Cardiac muscle cell (in vitro differentiated cells and primary cell): ENCODE measurements around the gene PPP1CB. TPM values are rescaled to one million over a fixed set of nuclear protein-coding genes. Genes with fewer than 3 reads are reported as not detected.

Experiments used
- DNase-seq, 2 donors: peaks; one replicate each; pipeline versions ENCODE4 v3.0.0 to v3.0.0-alpha.2; 2010 to 2017; ENCODE audit warnings: low read depth in 1 of 2, low spot score in 1 of 2
- H3K27ac ChIP-seq: fragments of 200-600 bp; sonication (generic); 2 replicates; pipeline ENCODE4 v1.5.1; 2016
- H3K27me3 ChIP-seq: fragments of 200-600 bp; sonication (generic); 2 replicates; pipeline ENCODE4 v1.6.0; 2016; ENCODE audit warnings: control low read depth
- H3K36me3 ChIP-seq: fragments of 200-600 bp; sonication (generic); 2 replicates; pipeline ENCODE4 v1.5.1; 2016; ENCODE audit warnings: control low read depth
- H3K4me1 ChIP-seq: fragments of 200-600 bp; sonication (generic); 2 replicates; pipeline ENCODE4 v1.8.1; 2017; ENCODE audit warnings: low read depth, mild to moderate bottlenecking, mixed run types
- H3K4me3 ChIP-seq: fragments of 200-600 bp; sonication (generic); 2 replicates; pipeline ENCODE4 v1.5.1; 2016; ENCODE audit warnings: mild to moderate bottlenecking
- H3K9me3 ChIP-seq: fragments of 200-600 bp; sonication (generic); 2 replicates; pipeline ENCODE4 v1.5.1; 2017; ENCODE audit warnings: low read depth, mild to moderate bottlenecking, control low read depth
- CTCF ChIP-seq: IDR thresholded peaks from 2 replicates; pipeline ENCODE4 v1.5.1; 2012; ENCODE audit warnings: low read depth, mild to moderate bottlenecking, low read length
- polyA plus RNA-seq: library from polyadenylated mRNA; unstranded; fragments of >200 nt; fragmentation: Nextera tagmentation; extraction: Ambion mirVana; gene quantifications from 2 replicates; pipeline ENCODE4 v1.2.1, GENCODE V29; 2016
- total RNA-seq: library from RNA; depleted of rRNA; stranded (reverse); fragments of >200 nt; gene quantifications from 2 replicates; pipeline ENCODE4 v1.2.3, GENCODE V29; 2016

PPP1CB gene
- total and polyA plus RNA-seq, 2 experiments from 2014 or later: 140 to 161 TPM

GRCh38 chr2:28801726-28802125 is 50.1 kb downstream of the PPP1CB start:
- no peaks in the 10 kb centered on the region for H3K27me3 ChIP-seq
- no peaks in the 10 kb centered on the region for H3K4me1 ChIP-seq
- no peak overlapping the region for H3K27ac ChIP-seq
- H3K36me3 ChIP-seq: peaks cover 51% of the 10 kb centered on the region
- H3K9me3 ChIP-seq: no peaks in the 10 kb centered on the region
- DNase-seq: peak in 1 of 2 donors; percentile 23
- no peak overlapping the region for H3K4me3 ChIP-seq
- no peak for TF ChIP-seq CTCF

DNA sequence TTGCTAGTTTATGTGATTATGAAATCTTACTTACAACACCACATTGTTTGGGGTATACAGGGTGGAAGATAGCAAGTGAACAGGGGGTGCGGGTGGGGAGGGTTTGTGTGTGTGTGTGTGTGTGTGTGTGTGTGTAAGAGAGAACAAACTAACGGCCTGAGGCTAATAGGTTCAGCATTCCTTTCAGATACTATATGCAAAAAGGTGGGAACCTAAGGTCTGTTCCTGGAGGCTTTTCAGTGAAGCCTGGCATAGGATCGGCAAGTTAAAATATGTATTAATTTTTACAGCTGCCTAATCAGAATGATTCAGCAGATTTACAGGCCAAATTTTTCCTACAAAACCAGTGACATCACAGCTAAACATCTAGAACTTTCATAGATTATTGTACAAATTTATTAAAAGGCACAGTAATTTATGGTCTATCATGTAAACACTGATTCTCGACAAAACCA is 51.4 kb downstream of the PPP1CB start:
- TF ChIP-seq CTCF: no peak
- Histone ChIP-seq H3K27me3 (no peaks in the 10 kb centered on the region), H3K9me3 (no peaks in the 10 kb centered on the region), H3K4me3 (no peak overlapping the region), H3K27ac (no peak overlapping the region), H3K36me3 (peaks cover 46% of the 10 kb centered on the region), H3K4me1 (no peaks in the 10 kb centered on the region)
- peak in 1 of 2 donors; percentile 42 for DNase-seq

DNA sequence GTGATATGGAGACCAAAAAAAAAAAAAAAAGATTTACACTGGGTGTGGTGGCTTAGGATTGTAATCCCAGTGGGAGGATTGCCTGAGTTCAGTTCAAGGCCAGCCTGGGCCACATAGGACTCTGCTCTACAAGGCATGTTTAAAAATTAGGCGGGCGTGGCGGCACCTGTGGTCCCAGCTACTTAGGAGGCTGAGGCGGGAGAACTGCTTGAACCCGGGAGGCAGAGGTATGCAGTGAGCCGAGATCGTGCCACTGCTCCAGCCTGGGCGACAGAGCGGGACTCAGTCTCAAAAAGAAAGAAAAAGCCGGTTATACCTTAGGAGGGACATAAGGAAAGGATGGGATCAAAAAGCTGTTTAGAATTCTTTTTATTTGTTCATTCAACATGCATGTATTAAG is 58.3 kb downstream of the PPP1CB start:
- no peak for TF ChIP-seq CTCF
- no peak for DNase-seq
- H3K27me3 ChIP-seq: peaks cover 10% of the 10 kb centered on the region
- no peaks in the 10 kb centered on the region for H3K4me1 ChIP-seq
- H3K36me3 ChIP-seq: peaks cover 3% of the 10 kb centered on the region
- no peaks in the 10 kb centered on the region for H3K9me3 ChIP-seq
- H3K4me3 ChIP-seq: peak overlapping the region; percentile 33
- no peak overlapping the region for H3K27ac ChIP-seq

GRCh38 chr2:28810384-28811285 is 59.0 kb downstream of the PPP1CB start, which contains the start of gene SPDYA:
Gene SPDYA (plus strand): TSS chr2:28810834. CDS start chr2:28816015, 5,181 bp downstream.
- TF ChIP-seq CTCF: no peak
- H3K4me3 ChIP-seq: peak within 1 kb of the TSS; percentile 33
- peak; percentile 69 to 81 for DNase-seq
- H3K9me3 ChIP-seq: no peaks in the 10 kb centered on the region
- H3K27ac ChIP-seq: no peak within 1 kb of the TSS
- peaks cover 10% of the 10 kb centered on the region for H3K27me3 ChIP-seq
- H3K4me1 ChIP-seq: no peaks in the 10 kb centered on the region
- H3K36me3 ChIP-seq: peaks cover 3% of the 10 kb centered on the region

DNA sequence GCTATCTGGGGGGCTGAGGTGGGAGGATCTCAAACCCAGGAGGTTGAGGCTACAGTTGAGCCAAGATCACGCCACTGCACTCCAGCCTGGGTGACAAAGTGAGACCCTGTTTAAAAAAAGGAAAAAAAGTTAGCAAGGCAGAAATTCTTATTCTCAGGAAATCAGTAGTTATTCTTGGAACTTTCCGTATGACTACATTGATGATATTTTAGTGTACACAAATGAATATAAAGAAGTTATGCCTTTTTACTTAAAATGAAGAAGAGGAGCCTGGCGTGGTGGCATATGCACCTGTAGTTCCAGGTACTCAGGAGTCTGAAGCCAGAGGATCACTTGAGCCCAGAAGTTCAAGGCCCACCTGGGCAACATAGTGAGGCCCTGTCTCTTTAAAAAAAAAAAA is 66.4 kb downstream of the PPP1CB start:
- no peak for DNase-seq
- no peaks in the 10 kb centered on the region for H3K9me3 ChIP-seq
- H3K27ac ChIP-seq: no peak overlapping the region
- no peaks in the 10 kb centered on the region for H3K4me1 ChIP-seq
- no peak overlapping the region for H3K4me3 ChIP-seq
- H3K36me3 ChIP-seq: no peaks in the 10 kb centered on the region
- no peaks in the 10 kb centered on the region for H3K27me3 ChIP-seq
- TF ChIP-seq CTCF: no peak
